Measurements from ENCODE around the gene MAJIN.

DNA sequence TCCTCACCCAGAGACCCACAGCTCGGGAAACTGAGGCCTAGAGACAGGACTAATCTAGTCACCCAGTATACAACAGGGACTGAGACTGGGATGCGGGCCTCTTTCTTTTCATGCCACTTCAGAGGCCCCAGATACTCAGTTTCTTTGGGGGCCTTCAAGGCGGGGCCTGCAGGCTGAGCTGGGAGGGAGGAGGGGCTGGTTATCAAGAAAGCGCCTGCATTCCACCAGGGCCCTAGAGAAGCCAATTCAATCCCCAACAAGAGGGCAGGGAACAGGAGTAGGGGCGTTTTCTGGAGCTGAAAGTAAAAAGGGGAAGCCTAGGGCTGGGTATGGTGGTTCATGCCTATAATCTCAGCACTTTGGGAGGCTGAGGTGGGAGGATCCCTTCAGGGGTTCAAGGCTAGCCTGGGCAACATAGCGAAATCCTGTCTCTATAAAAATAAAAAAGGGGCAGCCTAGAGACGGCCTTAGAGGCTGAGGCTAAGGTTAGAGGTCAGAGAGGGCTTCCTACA, 56.5 kb downstream of the MAJIN start:
- TF ChIP-seq CBX5 (IDR thresholded peaks at IDR 0.05; ENCODE audit: borderline replicate concordance, low read depth) (no peak), ZNF184 (CRISPR knock-in tag; IDR thresholded peaks at IDR 0.05) (no peak), CTCF (IDR thresholded peaks at IDR 0.05 in 2 of 3, conservative IDR thresholded peaks at IDR 0.05 in 1 of 3; ENCODE audit: insufficient read depth in 2 of 3, low read depth in 1 of 3, low read length in 3 of 3) (no peak), MLX (CRISPR knock-in tag; conservative IDR thresholded peaks at IDR 0.05) (no peak), ZBTB11 (CRISPR knock-in tag; IDR thresholded peaks at IDR 0.05) (no peak), SIRT6 (IDR thresholded peaks at IDR 0.05; ENCODE audit: low read depth, low read length) (no peak)
- TF ChIP-seq, protein P1, sequence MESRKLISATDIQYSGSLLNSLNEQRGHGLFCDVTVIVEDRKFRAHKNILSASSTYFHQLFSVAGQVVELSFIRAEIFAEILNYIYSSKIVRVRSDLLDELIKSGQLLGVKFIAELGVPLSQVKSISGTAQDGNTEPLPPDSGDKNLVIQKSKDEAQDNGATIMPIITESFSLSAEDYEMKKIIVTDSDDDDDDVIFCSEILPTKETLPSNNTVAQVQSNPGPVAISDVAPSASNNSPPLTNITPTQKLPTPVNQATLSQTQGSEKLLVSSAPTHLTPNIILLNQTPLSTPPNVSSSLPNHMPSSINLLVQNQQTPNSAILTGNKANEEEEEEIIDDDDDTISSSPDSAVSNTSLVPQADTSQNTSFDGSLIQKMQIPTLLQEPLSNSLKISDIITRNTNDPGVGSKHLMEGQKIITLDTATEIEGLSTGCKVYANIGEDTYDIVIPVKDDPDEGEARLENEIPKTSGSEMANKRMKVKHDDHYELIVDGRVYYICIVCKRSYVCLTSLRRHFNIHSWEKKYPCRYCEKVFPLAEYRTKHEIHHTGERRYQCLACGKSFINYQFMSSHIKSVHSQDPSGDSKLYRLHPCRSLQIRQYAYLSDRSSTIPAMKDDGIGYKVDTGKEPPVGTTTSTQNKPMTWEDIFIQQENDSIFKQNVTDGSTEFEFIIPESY (CRISPR knock-in tag; IDR thresholded peaks at IDR 0.05): no peak
- TF ChIP-seq, protein P2, sequence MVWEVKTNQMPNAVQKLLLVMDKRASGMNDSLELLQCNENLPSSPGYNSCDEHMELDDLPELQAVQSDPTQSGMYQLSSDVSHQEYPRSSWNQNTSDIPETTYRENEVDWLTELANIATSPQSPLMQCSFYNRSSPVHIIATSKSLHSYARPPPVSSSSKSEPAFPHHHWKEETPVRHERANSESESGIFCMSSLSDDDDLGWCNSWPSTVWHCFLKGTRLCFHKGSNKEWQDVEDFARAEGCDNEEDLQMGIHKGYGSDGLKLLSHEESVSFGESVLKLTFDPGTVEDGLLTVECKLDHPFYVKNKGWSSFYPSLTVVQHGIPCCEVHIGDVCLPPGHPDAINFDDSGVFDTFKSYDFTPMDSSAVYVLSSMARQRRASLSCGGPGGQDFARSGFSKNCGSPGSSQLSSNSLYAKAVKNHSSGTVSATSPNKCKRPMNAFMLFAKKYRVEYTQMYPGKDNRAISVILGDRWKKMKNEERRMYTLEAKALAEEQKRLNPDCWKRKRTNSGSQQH (CRISPR knock-in tag; IDR thresholded peaks at IDR 0.05): no peak

Measured in K562 (cell line).